ENCODE measurements around the gene LRRC75A. TPM values are rescaled to one million over a fixed set of nuclear protein-coding genes. Genes with fewer than 3 reads are reported as not detected.

Gene LRRC75A
- total and polyA plus RNA-seq, 4 donors: 0.08 to 22.6 (median 0.37) TPM

- 82% methylated on average over 12 of the region's 12 CpGs for WGBS
- no peak for TF ChIP-seq GABPA (IDR thresholded peaks at IDR 0.05 in 1 of 2, conservative IDR thresholded peaks at IDR 0.05 in 1 of 2)
- TF ChIP-seq TAF1 (conservative IDR thresholded peaks at IDR 0.05): no peak
- no peak for TF ChIP-seq FOXA2 (IDR thresholded peaks at IDR 0.05)
- TF ChIP-seq YY1 (IDR thresholded peaks at IDR 0.05): no peak
- TF ChIP-seq, protein P1, sequence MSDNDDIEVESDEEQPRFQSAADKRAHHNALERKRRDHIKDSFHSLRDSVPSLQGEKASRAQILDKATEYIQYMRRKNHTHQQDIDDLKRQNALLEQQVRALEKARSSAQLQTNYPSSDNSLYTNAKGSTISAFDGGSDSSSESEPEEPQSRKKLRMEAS (IDR thresholded peaks at IDR 0.05): no peak
- TF ChIP-seq JUND (IDR thresholded peaks at IDR 0.05): no peak
- no peak for TF ChIP-seq HNF4G (IDR thresholded peaks at IDR 0.05)
- no peak for TF ChIP-seq EGR1 (IDR thresholded peaks at IDR 0.05; ENCODE audit: low read depth in 2 of 2)
- TF ChIP-seq REST (IDR thresholded peaks at IDR 0.05): no peak
- TF ChIP-seq, protein P2, sequence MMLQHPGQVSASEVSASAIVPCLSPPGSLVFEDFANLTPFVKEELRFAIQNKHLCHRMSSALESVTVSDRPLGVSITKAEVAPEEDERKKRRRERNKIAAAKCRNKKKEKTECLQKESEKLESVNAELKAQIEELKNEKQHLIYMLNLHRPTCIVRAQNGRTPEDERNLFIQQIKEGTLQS (IDR thresholded peaks at IDR 0.05): no peak
- no peak for TF ChIP-seq RXRA (IDR thresholded peaks at IDR 0.05)
- no peak for TF ChIP-seq NR2F2 (IDR thresholded peaks at IDR 0.05)
- TF ChIP-seq HNF4A (conservative IDR thresholded peaks at IDR 0.05): no peak
- no peak for TF ChIP-seq FOXA1 (IDR thresholded peaks at IDR 0.05)
- TF ChIP-seq SP1 (IDR thresholded peaks at IDR 0.05): no peak
- TF ChIP-seq CTCF (IDR thresholded peaks at IDR 0.05; ENCODE audit: low read depth, low read length, missing input control): no peak
- TF ChIP-seq RAD21 (IDR thresholded peaks at IDR 0.05): no peak
- no peak for TF ChIP-seq ZBTB33 (IDR thresholded peaks at IDR 0.05)
These were observed 5.0 kb upstream of the LRRC75A start for GRCh38 chr17:16496820-16497489.

More at GRCh38 chr17:16496820-16497489, 5.0 kb upstream of the LRRC75A start:
- Histone ChIP-seq H3K9ac (ENCODE audit: low read depth in 1 of 2, low read length in 2 of 2) (no peak overlapping the region), H3K36me3 (ENCODE audit: control insufficient read depth in 4 of 4, insufficient read depth in 3 of 4, low read depth in 1 of 4, low read length in 3 of 4) (no peaks in the 10 kb centered on the region), H3K9me3 (ENCODE audit: control insufficient read depth in 4 of 4, low read length in 3 of 4) (no peaks in the 10 kb centered on the region), H3K27me3 (ENCODE audit: control insufficient read depth in 4 of 4, insufficient read depth in 4 of 4, low read length in 3 of 4) (no peaks in the 10 kb centered on the region), H3K4me3 (ENCODE audit: low read depth in 1 of 3, low read length in 3 of 3) (no peak overlapping the region), H3K4me1 (ENCODE audit: control insufficient read depth in 4 of 4, insufficient read depth in 4 of 4, low read length in 3 of 4) (peaks cover 2 to 5% (median 4%) of the 10 kb centered on the region in 4 donors), H3K27ac (ENCODE audit: low read depth in 1 of 2, low read length in 2 of 2) (no peak overlapping the region)
- no peak for DNase-seq (ENCODE audit: low spot score)
